Adrenal gland (tissue), 5 donors: Measurements from ENCODE around the gene TAS2R5.

ENCODE experiments used
- POLR2A ChIP-seq, 2 donors: fragments of 450-650 bp; IDR thresholded peaks; one replicate each; pipeline ENCODE4 v1.6.1; 2017; ENCODE audit warnings: antibody characterized with exemption in 2 of 2, mild to moderate bottlenecking in 2 of 2, moderate library complexity in 1 of 2
- TF ChIP-seq, protein P1 (sequence below), 6 experiments: fragments of 450-650 bp in 4 of 6; fragments of 200-600 bp in 2 of 6; sonication (generic) in 1 of 6; IDR thresholded peaks; 1 replicate in 5 of 6; 2 replicates in 1 of 6; pipeline versions ENCODE4 v1.5.1 to v1.8.0; 2016 to 2021; ENCODE audit warnings: antibody characterized with exemption in 6 of 6, mild to moderate bottlenecking in 2 of 6, moderate library complexity in 1 of 6
- donor health status: DM: no; HTN: no; CAD: no.

DNA sequence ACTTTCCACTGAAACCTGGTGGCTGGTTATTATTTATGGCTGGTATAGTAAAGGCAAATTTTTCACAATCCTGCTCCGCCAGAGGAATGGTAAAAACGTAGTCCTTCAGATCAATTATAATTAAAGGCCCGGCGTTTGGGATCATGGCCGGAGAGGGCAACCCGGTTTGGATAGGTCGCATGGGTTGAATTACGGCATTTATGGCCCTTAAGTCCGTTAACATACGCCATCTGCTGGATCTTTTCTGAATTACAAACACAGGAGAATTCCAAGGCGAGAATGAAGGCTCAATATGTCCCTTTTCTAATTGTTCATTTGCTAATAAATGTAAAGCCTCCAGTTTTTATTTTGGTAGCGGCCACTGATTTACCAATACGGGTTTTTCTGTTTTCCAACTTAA, 37.4 kb upstream of the TAS2R5 start:
- TF ChIP-seq, protein P1, sequence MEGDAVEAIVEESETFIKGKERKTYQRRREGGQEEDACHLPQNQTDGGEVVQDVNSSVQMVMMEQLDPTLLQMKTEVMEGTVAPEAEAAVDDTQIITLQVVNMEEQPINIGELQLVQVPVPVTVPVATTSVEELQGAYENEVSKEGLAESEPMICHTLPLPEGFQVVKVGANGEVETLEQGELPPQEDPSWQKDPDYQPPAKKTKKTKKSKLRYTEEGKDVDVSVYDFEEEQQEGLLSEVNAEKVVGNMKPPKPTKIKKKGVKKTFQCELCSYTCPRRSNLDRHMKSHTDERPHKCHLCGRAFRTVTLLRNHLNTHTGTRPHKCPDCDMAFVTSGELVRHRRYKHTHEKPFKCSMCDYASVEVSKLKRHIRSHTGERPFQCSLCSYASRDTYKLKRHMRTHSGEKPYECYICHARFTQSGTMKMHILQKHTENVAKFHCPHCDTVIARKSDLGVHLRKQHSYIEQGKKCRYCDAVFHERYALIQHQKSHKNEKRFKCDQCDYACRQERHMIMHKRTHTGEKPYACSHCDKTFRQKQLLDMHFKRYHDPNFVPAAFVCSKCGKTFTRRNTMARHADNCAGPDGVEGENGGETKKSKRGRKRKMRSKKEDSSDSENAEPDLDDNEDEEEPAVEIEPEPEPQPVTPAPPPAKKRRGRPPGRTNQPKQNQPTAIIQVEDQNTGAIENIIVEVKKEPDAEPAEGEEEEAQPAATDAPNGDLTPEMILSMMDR (IDR thresholded peaks at IDR 0.05), result peak in 1 of 6 experiments; percentile 8
- no peak for TF ChIP-seq POLR2A (IDR thresholded peaks at IDR 0.05)
